ENCODE data around the gene NOL3.

DNA sequence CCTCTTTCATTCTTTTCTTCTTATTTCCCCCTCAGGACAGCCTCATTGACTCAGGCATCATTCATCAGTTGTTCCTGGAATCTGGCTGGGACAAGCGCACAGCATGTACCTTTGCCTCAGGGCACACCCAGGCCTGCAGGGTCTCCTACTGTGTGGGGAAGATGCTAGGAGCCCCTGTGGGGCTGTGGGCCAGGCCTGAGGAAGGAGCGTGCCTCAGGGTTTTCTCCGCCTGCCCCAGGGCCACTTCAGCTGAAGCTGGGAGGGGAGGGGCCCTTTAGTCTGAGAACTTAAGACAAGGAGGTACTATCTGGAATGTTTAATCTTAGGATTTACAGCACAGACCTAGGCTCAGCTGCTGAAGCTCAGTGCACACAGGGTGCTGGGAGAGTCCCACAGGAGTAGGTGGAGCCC lies 36.5 kb downstream of the NOL3 start:
- TF ChIP-seq POLR2A (IDR thresholded peaks at IDR 0.05; ENCODE audit: low read depth, low read length) (no peak), POLR2AphosphoS5 (IDR thresholded peaks at IDR 0.05; ENCODE audit: low read depth, low read length) (no peak), TAF1 (IDR thresholded peaks at IDR 0.05; ENCODE audit: borderline replicate concordance, low read depth, low read length) (no peak)

Data from GM12892 (cell line).